D721Med (cell line): ENCODE measurements around the gene U2AF2.

ENCODE experiments used
- DNase-seq: peaks from one replicate; pipeline ENCODE4 v3.0.0; 2011; ENCODE audit warnings: low spot score; ENCODE audit not compliant: insufficient read length
- FAIRE-seq: peaks from 2 replicates; lab custom pipeline; 2011; peaks lifted over from hg19 to GRCh38; lab: Jason Lieb, UNC
- TF ChIP-seq, protein P1 (sequence below): IDR thresholded peaks from 2 replicates; pipeline ENCODE4 v1.5.1; 2012; ENCODE audit warnings: mild to moderate bottlenecking, control low read depth; ENCODE audit not compliant: insufficient read depth; ENCODE audit errors: missing control alignments

The U2AF2 gene

DNA sequence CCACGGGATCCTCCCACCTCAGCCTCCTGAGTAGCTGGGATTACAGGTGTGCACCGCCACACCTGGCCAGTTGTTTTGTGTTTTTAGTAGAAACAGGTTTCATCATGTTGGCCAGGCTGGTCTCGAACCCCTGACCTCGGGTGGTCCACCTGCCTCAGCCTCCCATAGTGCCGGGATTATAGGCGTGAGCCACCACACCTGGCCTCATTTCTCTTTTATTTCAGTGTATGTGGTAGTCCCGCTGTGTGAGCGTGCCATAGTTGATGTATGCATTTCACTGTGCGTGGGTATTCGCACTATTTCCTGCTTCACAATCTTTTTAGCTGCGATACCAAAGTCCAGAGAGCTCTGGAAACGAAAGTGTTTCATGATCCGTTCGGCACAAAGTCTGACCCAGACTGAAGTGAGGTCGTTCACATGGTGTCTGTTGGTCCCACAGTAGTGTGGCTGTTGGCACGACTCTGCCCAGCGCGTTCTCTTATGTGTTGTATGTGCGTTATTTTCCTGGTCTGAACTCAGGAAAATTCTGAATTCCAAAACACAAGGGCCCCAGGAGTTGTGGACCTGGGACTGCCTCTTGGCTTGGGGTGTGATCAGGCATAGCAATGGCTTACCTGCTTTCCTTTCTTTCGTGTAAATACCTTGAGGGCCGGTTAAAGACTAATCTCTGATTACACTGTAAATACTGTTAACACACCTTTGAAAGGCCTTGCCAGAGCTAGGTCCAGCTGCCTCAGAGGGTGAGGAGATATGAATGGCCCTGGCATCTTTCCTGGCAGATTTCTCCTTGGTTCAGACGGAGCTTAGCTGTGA, 28.8 kb downstream of the U2AF2 start:
- no peak for DNase-seq
- TF ChIP-seq, protein P1, sequence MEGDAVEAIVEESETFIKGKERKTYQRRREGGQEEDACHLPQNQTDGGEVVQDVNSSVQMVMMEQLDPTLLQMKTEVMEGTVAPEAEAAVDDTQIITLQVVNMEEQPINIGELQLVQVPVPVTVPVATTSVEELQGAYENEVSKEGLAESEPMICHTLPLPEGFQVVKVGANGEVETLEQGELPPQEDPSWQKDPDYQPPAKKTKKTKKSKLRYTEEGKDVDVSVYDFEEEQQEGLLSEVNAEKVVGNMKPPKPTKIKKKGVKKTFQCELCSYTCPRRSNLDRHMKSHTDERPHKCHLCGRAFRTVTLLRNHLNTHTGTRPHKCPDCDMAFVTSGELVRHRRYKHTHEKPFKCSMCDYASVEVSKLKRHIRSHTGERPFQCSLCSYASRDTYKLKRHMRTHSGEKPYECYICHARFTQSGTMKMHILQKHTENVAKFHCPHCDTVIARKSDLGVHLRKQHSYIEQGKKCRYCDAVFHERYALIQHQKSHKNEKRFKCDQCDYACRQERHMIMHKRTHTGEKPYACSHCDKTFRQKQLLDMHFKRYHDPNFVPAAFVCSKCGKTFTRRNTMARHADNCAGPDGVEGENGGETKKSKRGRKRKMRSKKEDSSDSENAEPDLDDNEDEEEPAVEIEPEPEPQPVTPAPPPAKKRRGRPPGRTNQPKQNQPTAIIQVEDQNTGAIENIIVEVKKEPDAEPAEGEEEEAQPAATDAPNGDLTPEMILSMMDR = no peak
- no peak for FAIRE-seq

DNA sequence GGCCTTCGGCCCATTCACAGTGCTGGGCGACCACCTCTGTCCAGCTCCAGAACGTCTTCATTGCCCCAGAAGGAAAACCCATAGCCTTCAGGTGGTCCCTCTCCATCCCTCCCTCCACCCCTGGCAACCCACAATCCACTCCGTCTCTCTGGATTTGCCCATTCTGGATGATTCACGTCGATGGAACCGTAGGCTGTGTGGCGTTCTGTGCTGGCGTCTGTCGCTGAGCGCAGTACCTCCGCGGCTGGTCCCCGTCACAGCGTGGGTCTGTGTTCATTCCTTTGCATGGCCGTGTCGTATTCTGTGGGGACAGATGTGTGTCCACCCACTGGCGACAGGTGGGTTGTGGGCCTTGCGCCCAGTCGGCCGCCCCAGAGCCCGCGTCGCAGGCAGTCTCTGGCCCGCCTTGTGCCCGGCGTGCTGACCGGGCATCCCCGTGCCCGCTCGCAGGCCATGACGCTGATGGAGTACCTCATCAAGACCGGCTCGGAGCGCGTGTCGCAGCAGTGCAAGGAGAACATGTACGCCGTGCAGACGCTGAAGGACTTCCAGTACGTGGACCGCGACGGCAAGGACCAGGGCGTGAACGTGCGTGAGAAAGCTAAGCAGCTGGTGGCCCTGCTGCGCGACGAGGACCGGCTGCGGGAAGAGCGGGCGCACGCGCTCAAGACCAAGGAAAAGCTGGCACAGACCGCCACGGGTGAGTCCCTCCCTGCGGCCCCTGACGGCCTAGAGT, 30.3 kb downstream of the U2AF2 start:
- TF ChIP-seq, protein P1 = no peak
- DNase-seq (no peak), FAIRE-seq (no peak)

DNA sequence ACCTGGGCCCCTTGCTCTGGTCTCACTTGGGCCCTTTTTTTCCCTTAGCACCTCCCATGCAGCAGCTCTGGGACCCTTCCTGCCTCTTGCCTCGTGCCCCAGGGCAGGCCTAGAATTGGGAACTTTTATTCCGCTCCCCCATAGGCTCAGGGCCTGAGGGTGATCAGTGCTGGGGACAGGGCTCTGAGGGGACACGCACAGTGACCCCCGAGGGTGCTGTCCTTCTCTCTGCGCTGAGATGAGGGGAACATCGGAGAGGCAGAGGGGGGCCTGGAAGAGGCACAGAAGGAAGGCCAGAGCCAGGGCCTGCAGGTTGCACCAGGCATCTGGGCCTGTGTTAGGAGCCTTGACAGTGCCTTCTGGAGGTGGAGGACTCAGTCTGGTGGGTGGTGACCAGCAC, 30.9 kb downstream of the U2AF2 start:
- TF ChIP-seq, protein P1 = no peak
- FAIRE-seq = no peak
- DNase-seq = no peak

DNA sequence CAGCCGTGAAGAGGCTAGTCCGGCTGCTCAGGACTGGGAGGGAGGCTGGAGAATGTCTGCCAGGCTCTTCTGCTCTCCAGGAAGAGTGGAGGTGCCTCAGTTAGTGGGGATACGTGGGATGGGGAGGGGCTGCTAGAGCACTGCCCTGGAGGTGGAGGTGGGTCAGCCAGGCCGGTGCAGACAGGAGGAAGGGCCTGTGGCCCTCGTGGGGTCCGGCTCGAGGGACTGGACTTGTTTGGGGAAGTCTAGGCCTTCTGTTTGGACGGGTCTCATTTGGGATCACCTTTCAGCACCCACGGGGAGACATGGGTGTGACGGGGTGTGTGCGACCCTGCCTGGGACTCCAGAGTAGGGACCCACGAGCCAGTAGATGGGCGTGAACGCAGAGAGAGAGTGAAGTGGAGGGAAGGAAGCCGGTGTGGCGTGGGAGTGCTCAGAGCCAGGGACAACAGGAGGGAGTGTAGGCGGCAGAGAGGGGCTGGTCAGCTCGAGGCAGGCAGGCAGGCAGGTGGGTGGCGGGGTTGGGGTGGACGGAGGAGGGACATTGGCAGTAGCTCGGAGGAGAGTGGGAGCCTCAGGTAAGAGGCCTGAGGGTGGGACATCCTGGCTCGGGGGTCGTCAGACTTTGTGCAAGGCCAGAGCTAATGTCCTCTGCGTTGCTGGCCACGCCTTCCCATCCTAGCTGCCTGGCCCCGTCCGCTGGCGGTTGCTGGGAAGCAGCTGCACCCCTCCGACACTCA, 31.6 kb downstream of the U2AF2 start:
- FAIRE-seq = no peak

DNA sequence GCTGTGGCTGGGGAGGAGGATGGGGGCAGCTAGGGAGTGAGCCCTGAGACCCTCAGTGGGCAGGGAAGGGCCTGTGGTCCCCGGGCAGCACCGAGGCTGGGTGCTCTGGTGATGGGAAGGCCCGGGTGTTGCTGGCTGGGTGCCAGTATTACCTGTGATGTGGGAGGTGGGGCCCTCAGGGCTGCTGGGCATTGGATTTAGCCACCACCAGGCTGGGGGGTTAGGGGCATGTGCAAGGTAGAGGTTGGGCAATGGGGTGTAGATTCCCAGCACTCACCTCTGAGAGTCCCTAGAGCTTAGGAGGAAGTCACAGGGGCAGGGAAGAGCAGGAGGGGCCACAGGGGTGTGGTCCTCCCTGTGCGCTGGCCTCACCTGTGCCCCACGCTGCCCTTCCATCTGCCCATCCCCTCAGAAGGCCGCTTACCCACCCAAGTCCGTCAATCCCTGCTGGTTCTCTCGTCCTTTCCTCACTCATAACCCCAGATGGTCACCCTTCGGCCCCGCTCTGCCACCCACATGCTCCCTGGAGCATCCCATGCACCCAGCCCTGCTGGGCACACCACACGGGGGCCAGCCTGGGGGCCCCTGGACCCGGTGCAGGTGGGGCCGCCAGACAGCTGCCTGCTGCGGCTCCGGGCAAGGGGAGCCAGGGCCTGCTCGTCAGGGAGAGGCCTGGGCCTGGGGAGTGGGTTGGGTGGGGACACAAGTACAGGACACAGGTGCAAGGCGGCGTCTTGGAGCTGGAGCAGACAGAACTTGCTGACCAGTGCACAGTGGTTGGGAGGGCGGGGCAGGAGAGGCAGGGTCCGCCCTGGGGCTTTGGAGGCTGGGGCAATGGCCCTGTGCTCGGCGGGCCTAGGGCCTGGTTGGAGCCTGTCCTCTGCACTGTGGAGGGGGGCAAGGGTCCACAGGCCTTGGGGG, 32.7 kb downstream of the U2AF2 start:
- no peak for DNase-seq
- FAIRE-seq = no peak
- TF ChIP-seq, protein P1 = no peak

More for the DNA sequence above, 31.6 kb downstream of the U2AF2 start:
- TF ChIP-seq, protein P1 = no peak
- DNase-seq = no peak
